ENCODE data around the gene CRYBA4. TPM values are rescaled to one million over a fixed set of nuclear protein-coding genes. Genes with fewer than 3 reads are reported as not detected.

The CRYBA4 gene
- polyA plus RNA-seq, 1 of the 3 experiments (the other 2 are of a cell fraction) = not detected

- TF ChIP-seq IRF3 (IDR thresholded peaks at IDR 0.05; ENCODE audit: low read depth, low read length) (no peak), ZBTB33 (IDR thresholded peaks at IDR 0.05; ENCODE audit: borderline replicate concordance, low read depth) (no peak), GABPA (IDR thresholded peaks at IDR 0.05; ENCODE audit: low read depth) (no peak), NFIC (IDR thresholded peaks at IDR 0.05; ENCODE audit: borderline replicate concordance) (no peak), FOXM1 (IDR thresholded peaks at IDR 0.05; ENCODE audit: low read depth) (no peak), EP300 (IDR thresholded peaks at IDR 0.05; ENCODE audit: borderline replicate concordance in 1 of 2, low read depth in 1 of 2, low read length in 1 of 2) (no peak)
These were observed 6.6 kb upstream of the CRYBA4 start (continued) for GRCh38 chr22:26615149-26615548.

- H3K27ac ChIP-seq (ENCODE audit: low read depth in 2 of 2, low read length in 1 of 2) = no peak overlapping the region
- no peaks in the 10 kb centered on the region for H4K20me1 ChIP-seq (ENCODE audit: insufficient read depth)
- 85% methylated on average over 5 of the region's 11 CpGs for WGBS (ENCODE audit: low lambda C conversion rate)
- H2AFZ ChIP-seq (ENCODE audit: low read depth) = no peak overlapping the region
- ChIA-PET POLR2A (no interaction called here), CTCF (no interaction called here)
- DNase-seq = no peak
- H3K9ac ChIP-seq = no peak overlapping the region
- no peaks in the 10 kb centered on the region for H3F3A ChIP-seq (replicated peaks; ENCODE audit: insufficient read depth)
- H3K27me3 ChIP-seq (ENCODE audit: insufficient read depth) = no peaks in the 10 kb centered on the region; the same call in 1 of the 2 replicates
- H3K9me3 ChIP-seq = no peaks in the 10 kb centered on the region
- H3K79me2 ChIP-seq (ENCODE audit: insufficient read depth) = no peaks in the 10 kb centered on the region
- H3K4me2 ChIP-seq = no peak overlapping the region
- no peaks in the 10 kb centered on the region for H3K36me3 ChIP-seq (replicated peaks in 1 of 2; ENCODE audit: control insufficient read depth in 1 of 2, insufficient read depth in 2 of 2, low read length in 1 of 2)
- no peak overlapping the region for H3K4me3 ChIP-seq (ENCODE audit: low read depth in 2 of 2, low read length in 1 of 2)
- H3K4me1 ChIP-seq (ENCODE audit: control insufficient read depth in 1 of 2, insufficient read depth in 2 of 2, low read depth in 1 of 2, low read length in 1 of 2) = peaks cover under 1 to 27% of the 10 kb centered on the region in 2 experiments
- H3K9me2 ChIP-seq = no peaks in the 10 kb centered on the region
- TF ChIP-seq EZH2phosphoT487 (IDR thresholded peaks at IDR 0.05; ENCODE audit: borderline replicate concordance, low read depth) = no peak
- no peak for TF ChIP-seq TCF12 (IDR thresholded peaks at IDR 0.05)
- TF ChIP-seq USF1 (IDR thresholded peaks at IDR 0.05; ENCODE audit: borderline replicate concordance, low read depth) = no peak
- no peak for TF ChIP-seq EP300 (IDR thresholded peaks at IDR 0.05; ENCODE audit: borderline replicate concordance in 1 of 2, low read depth in 1 of 2, low read length in 1 of 2)
- no peak for TF ChIP-seq MEF2A (IDR thresholded peaks at IDR 0.05; ENCODE audit: borderline replicate concordance, low read depth)
- no peak for TF ChIP-seq MXI1 (IDR thresholded peaks at IDR 0.05; ENCODE audit: low read depth, low read length)
- no peak for TF ChIP-seq YY1 (IDR thresholded peaks at IDR 0.05; ENCODE audit: low read depth)
- no peak for TF ChIP-seq IRF3 (IDR thresholded peaks at IDR 0.05; ENCODE audit: low read depth, low read length)
- no peak for TF ChIP-seq RCOR1 (IDR thresholded peaks at IDR 0.05; ENCODE audit: low read length)
These were observed 5.8 kb upstream of the CRYBA4 start for GRCh38 chr22:26615830-26616435.
